Activated CD4-positive, alpha-beta T cell treated with anti-CD3 and anti-CD28 coated beads, Interleukin-2, amount 50 U/mL, for 24 hours (primary cell): Measurements from ENCODE around the gene SYTL3.
"Not testable (repeated sequence)": the region's sequence is repeated elsewhere in the genome, so short reads cannot be mapped to it uniquely, and the experiment has no call there.

Experiments used
- DNase-seq, 2 donors: peaks; one replicate each; pipeline ENCODE4 v3.0.0-alpha.2; 2020; ENCODE audit warnings: low read depth in 1 of 2, low spot score in 1 of 2

Gene SYTL3

DNA sequence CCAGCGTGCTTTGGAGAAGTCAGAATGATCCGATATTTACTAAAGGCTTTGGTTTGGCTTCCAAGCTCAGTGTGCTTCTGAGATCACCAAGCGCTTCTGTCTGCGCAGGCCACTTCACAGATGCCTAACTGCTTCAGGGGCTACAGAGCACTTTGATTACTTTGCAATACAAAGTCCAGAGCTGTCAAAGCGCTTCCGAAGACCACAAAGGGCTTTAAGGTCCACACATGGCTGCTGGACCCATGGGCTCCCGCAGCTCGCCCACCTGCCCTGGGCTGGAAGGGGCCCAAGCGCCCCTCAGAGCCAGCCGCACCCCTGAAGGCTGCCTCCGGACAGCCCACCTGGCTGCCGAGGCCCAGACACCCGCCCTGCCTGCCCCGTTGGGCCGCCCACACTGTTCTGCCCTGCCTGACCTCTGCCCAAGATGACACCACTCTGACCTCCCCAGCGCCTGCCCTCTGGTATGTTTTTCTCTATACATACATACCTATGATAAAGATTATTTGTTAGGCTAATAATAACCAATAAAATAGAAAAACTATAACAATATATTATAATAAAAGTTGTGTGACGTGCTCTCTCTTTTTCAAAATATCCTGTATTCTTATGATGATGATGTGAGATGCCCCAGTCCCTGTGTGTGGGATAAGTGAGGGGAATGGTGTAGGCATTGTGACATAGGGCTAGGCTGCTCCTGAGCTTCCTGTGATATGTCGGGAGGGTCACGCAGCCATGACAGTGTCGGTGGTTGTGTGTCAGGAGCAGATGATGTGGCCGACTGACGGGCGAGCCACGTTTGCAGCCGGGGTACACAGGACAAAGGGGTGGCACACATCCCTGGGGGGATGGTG, 27.9 kb upstream of the SYTL3 start:
- no peak for DNase-seq

GRCh38 chr6:158622545-158623190, 27.2 kb upstream of the SYTL3 start:
- no peak for DNase-seq

DNA sequence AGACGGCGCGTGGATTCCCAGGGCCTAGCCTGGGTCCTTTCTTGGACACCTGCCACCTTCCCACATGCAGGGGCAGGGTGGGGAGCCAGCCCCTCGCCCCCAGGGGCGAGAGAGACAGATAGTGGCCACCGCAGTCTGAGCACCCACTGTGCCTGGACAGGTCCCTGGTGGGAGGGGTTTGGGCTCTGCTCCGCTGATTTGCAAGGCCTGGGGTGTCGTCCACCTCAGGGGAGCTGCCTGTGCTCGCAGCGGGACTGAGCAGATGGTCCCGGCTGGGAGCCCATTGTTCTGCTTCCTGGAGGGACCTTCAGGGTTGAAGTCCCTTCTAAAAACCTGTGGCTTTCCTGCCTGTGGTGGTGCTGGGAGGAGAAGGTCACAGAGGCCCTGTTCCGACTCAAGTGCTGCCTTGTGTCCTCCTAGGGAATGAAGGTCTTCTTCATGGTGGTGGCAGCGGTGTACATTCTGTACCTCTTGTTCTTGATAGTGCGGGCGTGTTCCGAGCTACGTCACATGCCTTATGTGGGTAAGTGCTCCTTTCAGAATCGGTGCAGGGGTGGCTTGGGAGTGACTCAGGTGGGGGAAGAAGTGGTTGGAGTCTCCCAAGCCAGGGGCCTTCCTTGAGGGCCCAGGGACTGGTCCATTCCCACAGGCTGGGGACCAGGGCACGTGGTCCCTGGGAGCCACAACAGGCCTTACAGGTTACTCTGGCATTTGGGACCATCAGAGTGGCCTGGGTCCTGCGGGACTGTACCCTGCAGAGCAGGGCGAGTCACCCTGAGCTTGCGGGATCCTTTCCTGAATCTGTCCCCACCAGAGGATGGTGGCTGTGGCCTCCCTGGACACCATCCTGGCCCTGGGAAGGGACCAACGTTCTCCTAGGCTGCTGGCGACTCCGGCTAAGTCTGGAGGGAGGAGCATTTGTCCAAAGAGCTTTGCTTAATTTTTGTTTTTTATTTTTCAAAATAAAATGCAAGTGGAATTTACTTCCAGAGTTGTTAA, 24.9 kb upstream of the SYTL3 start:
- DNase-seq = no peak

- DNase-seq = no peak
Measured at GRCh38 chr6:158625881-158626305, 24.0 kb upstream of the SYTL3 start.

DNA sequence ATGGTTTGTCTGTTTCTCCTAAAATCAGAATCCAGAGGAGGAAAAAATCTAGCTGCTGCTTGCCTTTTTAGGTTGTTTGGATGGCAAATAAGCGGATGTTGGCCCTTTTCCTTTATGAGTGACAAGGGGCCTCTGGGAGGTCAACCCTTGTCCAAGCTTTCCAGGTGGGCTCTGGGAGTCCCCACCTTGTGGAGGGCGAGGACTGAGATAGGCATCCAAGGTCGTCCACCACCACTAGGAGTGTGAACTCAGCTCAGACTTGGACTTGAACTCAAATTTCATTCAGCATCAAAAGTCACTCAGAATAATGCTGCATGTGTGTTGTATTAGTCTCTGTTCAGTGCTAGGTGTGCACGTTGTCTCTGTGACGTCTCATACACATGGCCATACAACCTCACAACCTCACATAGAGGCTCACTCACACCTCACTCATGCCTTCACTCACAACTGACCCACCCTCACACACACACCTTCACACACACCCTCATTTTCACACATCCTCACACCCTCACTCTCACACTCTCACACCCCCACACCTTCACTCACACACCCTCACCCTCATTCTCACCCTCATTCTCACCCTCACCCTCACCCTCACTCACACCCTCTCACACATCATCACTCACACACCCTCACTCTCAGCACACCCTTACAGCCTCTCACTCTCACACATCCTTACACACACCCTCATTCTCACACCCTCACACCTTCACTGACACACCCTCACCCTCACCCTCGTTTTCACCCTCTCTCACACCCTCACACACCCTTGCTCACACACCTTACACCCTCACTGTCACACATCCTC, 23.3 kb upstream of the SYTL3 start:
- no peak for DNase-seq

- no peak for DNase-seq
Measured at GRCh38 chr6:158627168-158627939, 22.5 kb upstream of the SYTL3 start.

DNA sequence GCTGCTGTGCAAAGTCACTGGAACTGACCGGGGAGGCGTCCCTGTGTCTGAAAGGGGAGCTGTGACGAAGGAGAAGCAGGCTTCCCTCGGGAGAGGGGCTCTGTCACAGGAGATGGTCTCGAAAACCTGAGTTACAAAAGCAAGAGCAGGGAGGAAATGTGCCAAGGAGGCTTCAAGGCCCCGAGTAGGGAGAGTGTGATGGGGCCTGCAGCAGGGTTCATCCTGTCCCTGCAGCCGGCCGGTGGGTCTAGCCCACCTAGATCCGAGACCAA, 22.0 kb upstream of the SYTL3 start:
- DNase-seq = no peak

DNA sequence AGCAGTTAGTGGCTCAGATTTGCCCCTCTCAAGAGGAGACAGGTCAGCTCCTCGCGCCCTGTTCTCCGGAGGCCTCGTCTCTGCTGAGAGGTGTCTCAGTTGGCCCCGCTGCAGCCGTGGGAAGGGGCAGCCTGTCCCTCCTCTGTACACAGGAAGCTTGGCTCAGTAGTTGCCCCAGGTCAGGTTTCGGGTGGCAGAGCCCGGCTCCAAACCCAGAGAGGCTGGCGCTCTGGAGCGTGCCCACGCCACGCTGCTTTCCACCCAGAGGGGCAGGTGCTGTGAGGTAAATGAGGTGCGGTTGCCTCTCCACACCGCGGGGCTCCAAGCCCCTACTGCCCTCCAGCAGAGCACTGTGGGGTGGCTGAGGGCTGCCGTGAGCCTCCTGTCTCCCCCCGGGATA, 21.3 kb upstream of the SYTL3 start:
- DNase-seq = no peak

DNA sequence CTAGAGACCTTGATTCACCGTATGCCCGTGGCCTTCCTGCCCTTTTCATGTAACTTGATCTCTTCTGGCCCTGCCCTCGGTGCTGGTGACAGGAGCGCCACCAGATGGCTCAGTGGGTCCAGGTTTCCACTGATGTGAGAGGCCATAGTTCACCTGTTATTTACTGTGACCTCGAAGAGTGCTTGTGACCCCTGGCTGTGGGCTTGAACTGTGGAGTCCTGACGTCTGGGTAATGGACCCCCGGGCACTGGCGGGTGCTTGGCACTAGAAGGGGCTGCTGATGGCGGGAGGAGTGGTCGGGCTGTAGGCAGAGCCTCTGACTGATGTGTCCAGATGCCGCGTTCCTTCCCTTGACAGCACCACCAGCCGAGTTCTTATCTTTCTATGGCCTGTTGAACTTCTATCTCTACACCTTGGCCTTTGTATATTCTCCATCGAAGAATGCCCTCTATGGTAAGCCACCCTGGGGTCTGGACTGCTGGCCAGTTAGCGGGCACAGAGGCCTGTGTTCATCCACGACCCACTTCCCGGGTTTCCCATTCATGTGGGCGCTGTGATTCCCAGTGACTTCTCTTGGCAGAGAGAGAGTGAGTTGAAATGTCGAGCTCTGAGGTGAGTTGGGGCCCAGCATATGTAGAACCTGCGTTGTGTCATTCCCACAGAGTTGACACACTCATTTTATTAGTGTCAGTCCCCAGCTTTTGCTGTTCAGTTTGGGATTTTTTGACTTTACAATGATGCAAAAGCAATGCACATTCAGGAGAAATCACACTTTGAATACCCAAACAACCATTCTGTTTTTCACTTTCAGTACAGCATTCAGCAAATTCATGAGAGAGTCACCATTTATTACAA, 20.3 kb upstream of the SYTL3 start:
- DNase-seq = no peak

DNA sequence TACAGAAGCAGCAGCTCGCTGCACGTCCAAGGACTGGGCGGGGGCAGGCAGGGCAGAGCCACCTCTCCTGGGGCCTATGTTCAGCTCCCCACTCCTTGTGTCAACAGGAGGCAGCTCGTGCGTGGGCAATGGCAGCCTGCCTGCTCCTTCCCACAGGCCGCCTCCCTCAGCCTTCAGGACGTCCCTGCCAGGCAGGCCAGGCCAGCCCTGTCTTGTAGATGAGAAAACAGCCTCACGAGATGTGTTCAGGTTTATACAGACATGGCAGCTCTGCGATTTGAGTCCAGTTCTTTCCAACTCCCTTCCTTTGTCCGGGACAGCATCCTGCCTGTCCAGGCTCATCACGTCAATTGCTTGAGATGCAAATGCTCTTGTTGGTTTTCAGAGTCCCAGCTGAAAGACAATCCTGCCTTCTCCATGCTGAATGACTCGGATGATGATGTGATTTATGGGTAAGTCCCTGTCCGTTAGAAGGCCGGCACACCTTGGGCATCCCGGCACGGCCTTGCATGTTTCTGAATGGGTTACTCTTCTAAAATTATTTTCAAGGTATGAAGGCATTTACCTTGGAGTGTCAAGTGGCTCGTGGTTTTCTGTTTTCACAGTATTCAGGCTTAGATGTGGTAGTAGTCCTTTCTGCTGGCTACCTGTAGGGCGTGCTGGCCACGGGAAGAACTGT, 18.8 kb upstream of the SYTL3 start:
- DNase-seq = no peak

GRCh38 chr6:158631678-158632537, 17.9 kb upstream of the SYTL3 start:
- DNase-seq = no peak

- DNase-seq = not testable (repeated sequence)
Measured at GRCh38 chr6:158632538-158633119, 17.2 kb upstream of the SYTL3 start.

DNA sequence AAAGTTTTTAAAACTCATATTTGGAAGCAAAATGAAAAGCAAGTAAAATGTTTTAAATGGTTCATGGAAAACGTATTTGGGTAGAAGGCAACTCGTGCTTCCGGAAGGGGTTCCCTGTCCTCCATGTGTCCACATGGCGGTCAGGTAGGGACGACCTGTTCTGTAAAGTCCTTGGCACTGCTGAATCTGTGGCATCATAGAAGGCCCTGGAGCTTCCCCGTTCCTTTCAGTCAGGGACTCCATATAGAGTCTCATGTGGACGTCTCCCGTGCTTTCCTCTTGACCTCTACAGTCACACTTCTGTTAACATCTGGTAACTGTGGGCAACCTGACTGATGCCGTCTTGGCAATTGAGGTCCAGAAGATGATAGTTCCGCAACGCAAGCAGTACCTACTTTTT, 16.7 kb upstream of the SYTL3 start:
- DNase-seq = no peak

GRCh38 chr6:158634695-158635426, 15.0 kb upstream of the SYTL3 start:
- DNase-seq = no peak

DNA sequence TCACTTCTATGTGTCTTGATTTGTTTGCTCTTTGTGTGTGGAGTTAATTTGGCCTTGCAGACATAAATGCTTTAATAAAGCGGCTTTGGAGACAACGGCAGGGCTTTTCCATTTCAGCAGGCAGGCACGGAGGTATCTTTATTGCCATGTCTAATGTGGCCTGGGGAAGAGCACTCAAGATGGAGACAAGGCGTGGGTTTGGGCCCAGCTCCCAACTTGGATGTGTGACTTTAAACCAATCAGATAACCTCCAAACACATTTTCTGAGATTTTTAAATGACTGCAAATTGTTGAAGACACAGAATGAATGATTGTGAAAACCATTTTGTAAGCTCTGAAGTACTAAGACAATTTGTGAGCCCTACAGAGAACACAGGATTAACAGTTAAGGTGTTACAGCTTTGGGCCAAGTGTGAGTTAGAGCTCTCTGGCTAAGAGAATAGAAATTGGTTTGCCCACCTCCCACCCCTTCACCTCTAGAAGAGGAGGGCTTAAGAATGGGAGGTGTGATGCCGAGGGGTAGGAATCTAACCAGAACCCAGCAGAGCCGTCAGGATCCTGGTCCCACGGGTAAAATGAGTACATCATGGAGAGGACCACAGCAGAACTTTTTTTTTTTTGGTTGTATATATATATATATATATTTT, 14.3 kb upstream of the SYTL3 start:
- no peak for DNase-seq

DNA sequence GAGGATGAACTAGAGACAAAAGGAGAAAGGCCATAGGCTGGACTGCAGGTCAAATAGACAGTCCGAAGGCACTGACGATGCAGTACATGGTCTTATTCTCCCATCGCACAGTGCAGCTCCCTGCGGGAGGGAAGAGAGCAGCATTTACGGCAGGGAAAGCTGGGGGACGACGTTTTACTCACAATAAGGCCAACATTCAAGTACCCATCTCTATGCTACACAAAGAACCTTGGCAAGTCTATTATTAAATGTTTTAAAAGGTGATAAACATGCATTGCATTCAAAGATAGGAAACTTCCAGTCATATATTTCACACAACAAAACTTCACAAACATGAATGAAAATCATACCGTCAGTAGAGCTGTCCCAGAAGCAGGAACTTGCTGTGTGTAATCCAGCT, 13.1 kb upstream of the SYTL3 start:
- no peak for DNase-seq
